HG02623 (cell line): ENCODE measurements around the gene HIBCH.
"Not testable (repeated sequence)": the region's sequence is repeated elsewhere in the genome, so short reads cannot be mapped to it uniquely, and the experiment has no call there.

Source experiments
- ATAC-seq: cut with Tn5 transposase; IDR thresholded peaks from one replicate; pipeline ENCODE4 v1.9.1; 2021; ENCODE audit warnings: moderate library complexity; ENCODE audit not compliant: unreplicated experiment

HIBCH gene, protein sequence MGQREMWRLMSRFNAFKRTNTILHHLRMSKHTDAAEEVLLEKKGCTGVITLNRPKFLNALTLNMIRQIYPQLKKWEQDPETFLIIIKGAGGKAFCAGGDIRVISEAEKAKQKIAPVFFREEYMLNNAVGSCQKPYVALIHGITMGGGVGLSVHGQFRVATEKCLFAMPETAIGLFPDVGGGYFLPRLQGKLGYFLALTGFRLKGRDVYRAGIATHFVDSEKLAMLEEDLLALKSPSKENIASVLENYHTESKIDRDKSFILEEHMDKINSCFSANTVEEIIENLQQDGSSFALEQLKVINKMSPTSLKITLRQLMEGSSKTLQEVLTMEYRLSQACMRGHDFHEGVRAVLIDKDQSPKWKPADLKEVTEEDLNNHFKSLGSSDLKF

DNA sequence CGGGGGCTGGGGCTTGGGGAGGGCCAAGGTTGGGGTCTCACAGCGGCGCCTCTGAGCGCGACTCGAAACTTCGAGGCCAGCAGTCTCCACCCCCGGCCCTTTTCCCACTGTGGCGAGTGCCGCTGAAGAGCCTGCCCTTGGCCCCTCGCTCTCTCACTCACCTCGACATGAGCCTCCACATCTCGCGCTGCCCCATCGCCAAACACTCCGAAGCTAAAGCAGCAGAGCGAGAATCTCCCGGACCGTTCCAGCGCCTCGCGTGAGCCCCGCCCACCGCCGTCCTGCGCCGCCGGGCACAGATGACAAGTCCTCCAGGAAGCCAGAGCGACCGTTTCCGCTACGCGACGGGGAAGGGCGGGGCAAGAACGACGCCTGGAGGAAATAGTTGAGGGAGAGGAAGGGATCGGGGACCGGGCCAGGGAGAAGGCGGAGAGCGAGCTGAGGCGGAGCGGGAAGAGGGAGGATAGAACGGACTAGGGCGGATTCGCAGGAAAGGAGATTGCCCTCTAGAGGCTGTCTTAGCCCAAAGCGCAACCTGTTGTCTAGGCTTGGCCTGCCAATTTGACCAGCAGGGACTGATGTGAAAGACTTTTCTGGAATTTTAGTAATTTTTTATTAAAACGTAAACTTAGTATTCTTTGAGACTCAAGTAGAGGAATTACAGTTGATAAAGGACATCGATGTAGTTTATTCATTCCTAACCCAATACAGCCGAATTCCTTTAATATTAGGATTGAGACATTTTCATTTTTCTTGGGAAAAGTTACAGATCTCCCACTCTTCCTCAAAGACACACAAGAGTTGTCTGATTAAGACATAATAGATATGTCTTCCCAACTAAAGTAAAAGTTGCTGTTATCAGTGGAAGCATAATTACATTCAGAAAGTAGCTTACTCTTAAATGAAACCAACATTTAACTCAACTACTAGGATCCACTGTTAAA, at the start of gene HIBCH:
HIBCH (minus strand) TSS at position 272 of the 944 bp plus-strand sequence; CDS start at position 196, 76 bp downstream.
- peak; percentile 95 for ATAC-seq

DNA sequence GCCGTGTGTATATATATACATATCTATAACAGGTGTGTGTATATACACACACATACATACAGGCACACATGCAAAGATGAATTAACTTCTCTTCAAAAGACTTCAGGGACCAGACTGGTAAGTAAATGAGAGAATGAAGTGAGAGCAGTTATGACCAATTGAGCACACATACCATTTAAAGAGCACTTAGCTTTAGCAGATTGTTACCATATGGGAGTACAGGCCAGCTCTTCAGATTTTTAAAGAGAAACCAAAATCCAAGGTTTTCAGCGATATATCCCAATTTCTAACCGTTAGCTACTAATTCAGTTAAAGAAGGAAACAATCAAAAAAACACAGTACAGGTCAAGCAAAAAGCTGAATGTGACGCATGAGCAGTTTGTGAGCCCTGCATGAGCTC, 47.5 kb upstream of the HIBCH start:
- no peak for ATAC-seq

DNA sequence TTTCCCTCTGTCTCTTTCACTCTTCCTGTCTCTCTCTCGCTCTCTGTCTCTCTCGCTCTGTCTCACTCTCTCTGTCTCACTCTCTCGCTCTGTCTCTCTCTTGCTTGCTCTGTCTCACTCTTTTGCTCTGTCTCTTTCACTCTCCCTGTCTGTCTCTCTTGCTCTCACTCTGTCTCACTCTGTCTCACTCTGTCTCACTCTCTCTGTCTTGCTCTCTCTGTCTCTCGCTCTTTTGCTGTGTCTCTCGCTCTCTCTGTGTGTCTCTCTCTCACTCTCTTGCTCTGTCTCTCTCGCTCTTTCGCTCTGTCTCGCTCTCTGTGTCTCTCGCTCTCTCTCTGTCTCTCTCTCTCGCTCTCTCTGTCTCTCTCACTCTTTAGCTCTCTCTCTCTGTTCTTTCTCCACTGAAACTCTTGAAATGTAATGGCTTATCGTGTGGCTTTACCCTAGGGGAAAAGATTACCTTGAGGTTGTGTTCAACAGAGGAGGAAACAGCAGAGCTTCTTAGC, 46.7 kb upstream of the HIBCH start:
- no peak for ATAC-seq

DNA sequence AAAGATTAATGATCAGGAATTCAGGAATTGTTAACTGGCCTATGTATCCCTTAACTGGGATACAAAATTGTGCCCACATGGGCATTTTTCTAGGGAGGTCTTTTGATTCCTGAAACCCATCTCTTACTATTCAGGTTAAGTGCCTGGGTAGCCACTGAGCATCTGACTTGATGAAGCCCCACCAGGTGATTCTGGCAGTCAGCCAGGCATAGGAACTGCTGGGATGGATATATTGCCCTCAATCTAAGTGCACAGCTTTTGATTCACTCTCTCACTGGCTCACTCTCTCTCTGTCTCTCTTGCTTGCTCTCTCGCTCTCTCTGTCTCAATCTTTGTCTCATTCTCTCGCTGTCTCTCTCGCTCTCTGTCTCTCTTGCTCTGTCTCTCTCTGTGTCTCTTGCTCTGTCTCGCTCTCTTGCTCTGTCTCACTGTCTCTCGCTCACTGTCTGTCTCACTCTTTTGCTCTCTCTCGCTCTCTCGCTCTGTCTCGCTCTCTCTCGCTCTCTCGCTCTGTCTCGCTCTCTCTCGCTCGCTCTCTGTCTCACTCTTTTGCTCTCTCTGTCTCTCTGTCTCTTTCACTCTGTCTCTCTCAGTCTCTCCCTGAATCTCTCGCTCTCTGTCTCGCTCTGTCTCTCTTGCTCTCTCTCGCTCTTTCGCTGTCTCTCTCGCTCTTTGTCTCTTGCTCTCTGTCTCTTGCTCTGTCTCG, 46.0 kb upstream of the HIBCH start:
- no peak for ATAC-seq

DNA sequence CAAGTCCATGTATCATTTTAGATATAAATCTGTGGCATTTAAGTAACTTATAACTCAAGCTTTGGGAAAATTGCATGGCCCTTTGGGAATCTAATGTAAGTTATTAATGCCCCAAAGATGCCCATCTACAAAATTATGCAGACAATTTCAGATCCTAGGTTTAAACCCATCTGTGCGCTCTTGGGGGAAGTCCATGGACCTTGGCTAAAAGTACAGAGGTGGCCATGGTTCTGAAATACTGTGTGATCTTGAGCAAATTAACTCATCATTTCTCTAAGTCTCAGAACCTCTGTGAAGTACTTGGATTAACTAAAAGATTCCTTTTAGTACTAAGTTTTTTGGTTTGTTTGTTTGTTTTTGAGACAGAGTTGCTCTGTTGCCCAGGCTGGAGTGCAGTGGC, 43.3 kb upstream of the HIBCH start:
- no peak for ATAC-seq

DNA sequence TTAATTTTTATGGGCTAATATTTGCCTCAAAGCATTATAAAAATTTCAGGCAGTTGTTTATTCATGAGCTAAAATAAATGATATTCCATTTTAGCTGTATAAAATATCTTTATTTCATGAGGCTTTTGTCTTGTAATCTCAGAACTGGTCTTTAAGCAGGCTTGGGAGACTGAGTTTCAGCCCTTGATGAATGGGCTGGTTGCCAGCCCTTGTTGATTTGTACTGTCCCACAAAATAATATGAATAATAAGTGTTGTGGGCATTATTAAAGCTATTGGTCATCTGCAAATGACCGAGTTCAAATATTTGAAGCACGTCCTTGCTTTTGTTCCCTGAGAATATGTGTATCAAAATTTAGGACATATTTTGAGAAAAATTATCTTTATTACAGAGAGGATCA, 41.9 kb upstream of the HIBCH start:
- ATAC-seq, result no peak

DNA sequence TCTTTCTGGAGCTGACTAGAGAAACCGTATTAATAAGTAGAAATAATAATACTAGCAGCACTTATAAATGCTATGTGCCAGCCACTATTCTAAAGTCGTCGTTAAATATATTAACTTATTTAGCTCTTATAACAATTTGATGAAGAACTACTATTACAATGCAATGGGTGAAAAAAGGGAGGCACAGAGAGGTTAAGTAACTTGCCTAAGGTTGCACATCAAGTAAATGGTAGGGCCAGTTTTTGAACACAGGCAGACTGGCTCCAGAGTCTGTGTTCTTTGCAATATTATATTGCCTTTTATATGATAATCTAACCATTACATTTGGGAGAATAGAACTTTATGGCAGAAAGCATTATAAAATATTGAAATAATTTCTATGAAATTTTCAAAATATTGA, 41.3 kb upstream of the HIBCH start:
- no peak for ATAC-seq

DNA sequence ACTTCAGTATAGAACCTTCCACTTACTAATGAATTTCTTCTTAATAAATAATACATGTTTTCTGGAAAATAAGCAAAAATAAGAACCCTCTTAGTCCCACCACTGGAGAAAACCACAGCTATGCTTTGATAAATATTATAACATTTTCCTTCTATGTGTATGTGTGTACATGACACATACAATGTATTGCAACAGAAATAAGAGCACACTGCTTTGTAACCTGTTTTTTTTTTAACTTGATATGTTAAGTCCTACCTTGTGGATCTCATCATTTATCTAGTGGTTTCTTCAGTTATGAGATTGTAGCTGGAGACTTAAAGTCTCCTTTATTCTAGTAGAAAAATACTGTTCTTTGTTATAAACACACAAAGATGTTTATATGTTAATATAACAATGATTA, 40.9 kb upstream of the HIBCH start:
- ATAC-seq, result no peak

DNA sequence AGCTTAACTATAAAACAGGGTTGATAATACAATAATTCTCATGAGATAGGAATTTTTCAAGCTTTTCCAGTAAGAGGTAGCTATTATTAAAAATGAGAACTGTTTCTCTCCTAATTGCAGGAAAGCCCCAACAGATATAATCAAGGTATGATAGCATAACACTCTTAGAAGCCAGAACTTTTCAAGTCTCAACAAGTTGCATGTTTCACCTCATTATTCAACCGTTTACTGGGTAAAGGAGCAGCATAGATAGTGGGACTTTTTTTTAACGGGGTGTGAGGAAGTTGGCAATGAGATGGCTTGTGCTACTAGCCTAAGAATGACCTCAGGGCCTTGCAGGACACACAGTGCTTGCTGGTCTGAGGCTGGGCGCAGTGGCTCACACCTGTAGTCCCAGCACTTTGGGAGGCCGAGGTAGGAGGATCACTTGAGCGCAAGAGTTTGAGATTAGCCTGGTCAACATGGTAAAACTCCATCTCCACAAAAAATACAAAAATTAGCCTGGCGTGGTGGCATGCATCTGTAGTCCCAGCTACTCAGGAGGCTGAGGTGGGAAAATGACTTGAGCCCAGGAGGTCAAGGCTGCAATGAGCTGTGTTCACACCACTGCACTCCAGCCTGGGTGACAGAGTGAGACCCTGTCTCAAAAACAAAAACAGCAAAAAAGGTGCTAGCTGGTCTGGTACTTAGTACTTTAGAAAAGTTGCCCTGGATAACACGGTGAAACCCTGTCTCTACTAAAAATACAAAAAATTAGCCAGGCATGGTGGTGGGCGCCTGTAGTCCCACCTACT, 39.2 kb upstream of the HIBCH start:
- ATAC-seq, result not testable (repeated sequence)

DNA sequence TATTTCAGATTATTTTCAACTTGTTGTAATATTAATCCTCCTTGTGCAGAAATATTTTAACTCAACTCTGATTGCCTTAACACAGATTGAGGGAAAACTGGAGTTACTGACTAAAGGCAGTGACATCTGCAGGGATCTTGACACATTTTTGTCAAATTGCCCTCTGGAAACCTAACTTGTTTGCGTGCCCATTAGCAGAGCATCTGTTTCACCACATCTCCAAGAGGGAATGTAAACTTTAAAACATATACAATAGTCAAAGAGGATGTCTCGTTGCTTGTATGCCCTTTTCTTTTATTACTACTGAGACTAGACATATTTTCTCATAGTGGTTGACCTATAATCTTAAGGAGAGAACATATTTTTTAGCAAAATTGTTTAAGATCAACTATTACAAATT, 38.0 kb upstream of the HIBCH start:
- no peak for ATAC-seq

DNA sequence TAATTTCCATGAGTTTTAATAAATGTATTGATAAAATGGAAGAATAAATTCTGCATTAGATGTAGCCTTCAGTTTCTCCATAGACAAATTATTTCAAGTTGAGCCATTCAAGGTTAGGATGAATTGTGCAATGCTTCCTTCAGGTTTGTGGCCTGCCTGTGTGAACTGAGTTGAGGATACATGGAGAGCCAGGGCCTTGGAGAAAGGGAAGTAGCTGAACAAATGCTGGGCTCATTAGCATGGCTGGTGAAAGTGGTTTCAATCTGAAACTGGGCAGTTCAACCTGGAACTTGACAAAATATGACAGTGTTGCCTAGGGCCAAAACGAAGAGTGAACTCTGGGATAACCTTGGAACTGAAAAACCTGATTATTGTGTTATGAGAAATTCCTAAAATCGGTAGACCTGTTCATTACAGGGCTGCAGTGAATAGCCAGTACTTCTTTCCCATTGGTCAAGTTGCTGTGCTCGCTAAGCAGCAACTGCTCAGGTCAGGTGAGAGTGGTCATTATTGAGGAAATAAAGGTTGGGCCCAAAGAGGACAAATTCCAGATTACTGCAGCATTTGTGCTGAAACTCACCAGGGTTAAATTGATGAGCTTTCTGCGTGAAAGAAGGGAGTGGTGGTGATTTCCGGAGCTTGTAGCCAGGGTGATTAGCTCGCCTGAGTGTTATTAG, 36.5 kb upstream of the HIBCH start:
- ATAC-seq, result no peak

DNA sequence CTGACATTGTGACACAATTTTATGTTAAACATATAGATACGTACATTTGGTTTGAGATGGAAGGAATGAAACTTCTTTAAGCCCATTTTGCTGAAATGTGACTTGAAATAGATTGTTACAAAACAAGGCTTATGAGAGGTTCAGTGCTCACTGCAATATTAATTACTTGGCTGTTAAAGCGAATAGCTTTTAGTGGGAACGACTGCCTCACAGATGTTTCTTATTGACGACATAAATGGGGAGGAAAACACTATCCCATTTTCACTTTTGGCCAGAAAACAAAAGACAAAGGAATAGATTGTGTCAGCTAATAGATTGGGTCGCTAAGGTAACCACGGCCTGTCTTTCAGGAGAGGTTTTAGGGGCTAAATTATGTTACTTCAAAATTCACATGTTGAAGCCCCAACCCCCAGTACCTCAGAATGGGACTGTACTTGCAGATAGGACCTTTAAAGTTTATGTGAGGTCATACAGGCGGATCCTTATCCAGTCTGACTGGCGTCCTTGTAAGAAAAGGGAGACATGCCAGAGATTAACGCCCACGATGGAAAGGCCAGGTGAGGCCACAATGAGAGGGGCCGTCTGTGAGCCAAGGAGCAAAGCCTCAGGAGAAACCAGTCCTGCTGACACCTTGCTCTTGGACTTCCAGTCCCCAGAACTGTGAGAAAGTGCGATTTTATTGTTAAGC, 34.5 kb upstream of the HIBCH start:
- ATAC-seq, result no peak

DNA sequence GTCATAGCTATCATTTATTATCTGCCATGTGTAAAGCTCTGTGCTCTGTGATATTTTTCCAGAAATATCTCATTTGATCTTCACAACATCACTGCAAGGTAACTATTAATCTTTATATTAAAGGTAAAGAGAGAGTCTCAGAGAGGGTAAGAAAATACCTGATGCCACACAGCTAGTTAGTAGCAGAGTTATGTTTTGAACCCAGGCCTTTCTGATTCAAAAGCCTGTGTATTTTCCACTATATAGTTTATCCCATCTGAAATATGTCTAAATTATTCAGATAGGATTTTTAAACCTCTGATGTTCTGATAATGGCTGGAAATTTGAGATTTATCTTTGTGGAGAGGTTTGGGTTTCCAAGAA, 33.9 kb upstream of the HIBCH start:
- no peak for ATAC-seq

DNA sequence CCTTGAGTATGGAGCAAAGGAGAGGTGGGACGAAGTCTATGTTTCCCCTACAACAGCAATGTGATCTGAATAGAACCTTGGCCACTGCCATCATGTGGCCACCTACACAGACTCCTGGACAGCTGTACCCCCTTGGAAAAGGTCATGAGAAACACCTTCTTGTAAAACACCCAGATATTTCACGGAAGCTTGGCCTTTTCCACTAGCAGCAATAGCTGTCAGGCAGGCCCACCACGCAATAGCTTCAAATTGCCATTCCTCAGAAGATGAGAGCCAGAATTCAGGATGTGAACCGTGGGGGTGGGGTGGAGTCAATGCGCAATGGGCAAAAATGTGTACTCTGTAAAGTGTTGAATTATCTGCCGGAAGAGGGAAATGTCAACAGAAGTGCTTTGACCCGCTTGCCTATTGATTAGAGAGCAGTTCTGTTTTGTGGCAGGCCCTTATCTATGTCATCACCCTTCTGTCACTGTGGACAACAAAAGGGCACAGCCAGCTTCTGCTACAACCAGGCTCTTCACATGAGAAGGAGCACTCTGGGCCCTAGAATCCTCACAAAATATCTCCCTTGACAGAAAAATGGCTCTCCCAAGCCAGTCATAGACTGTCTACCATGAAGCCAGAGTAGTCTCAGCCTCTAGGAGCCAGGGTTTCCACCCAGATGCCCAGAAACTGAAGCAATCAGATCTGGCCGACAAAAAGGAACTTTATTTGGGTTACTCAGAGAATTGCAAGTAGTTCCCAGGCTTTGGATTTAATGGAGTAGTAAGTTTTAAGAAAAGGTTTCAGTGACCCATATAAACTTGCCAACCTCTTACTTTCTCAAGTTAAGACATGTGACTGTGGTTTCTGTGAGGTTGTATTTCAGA, 33.3 kb upstream of the HIBCH start:
- no peak for ATAC-seq

DNA sequence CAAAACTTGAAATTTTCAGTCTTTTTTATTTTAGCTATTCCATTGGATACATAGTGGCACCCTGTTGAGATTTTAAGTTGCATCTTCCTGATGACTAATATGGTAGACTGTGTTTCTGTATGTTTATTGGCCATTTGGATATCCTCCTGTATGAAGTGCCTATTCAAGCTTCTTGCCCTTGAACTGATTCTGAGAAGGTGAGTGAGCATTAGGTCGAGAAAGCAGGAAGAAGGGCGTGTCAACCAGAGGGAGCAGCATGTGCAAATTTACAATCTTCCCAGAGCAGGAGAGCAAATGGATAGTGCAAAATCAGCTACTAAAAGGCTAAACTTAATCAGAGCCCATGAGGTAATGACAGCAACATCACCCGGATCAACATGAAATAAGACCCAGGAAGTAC, 32.3 kb upstream of the HIBCH start:
- ATAC-seq, result no peak

DNA sequence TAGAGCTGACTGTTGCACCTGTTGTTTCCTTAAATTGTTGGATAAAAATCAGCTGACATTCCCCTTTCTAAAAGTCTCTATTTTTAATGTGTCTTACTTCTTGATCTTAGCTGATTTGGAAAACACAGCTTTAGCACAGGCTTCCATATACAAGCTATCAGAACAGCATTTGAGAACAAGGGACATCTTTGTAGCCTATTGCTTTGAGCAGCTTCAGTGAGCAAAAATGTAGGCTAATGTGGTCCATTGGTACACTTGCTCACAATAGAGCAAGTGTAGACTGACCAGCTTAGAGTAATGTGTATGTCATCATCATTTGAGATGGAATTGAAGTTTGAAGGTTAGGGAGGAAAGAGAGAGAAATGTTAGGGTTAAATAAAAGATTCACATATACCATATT, 30.7 kb upstream of the HIBCH start:
- no peak for ATAC-seq

DNA sequence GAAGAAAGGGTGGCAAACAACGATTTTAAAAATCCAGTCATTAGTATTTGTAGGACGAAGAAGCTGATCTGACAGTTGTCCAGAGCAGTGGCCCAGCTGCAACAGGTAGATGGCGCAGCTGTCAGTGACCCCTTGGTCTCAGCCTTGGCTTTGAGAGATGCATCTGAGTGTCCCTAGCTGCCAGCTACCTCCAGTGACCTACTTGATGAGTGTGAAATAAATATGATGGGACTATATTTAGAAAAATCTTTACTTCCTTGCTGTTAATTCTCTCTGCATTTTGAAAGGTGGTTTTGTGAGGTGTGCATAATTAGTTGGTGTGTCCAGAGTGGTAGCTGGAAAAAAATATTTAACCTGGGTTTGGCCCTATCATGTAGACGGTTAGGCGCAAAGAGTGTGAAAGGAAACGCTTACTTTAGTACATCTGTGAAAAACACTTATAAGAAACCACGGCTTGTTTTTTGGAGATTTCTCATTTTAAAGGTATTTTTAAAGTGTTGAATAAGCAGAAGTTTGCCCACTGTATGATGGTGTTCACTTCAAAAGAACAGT, 24.7 kb upstream of the HIBCH start:
- peak; percentile 50 for ATAC-seq
